Measurements from ENCODE around the gene TSNAX.
A peak's percentile ranks its signal among the peaks of the same experiment; 100 is the strongest.

GRCh38 chr1:231603598-231604275 is 75.3 kb downstream of the TSNAX start:
- no peak for TF ChIP-seq ATF1 (CRISPR knock-in tag; IDR thresholded peaks at IDR 0.05)
- no peak for TF ChIP-seq USF1 (CRISPR knock-in tag; IDR thresholded peaks at IDR 0.05)
- peak; percentile 39; the same call in 1 of the 2 replicates for TF ChIP-seq CTCF (IDR thresholded peaks at IDR 0.05)
- no peak for TF ChIP-seq MAX (CRISPR knock-in tag; IDR thresholded peaks at IDR 0.05)
- no peak for TF ChIP-seq ARID4B (CRISPR knock-in tag; IDR thresholded peaks at IDR 0.05; ENCODE audit: borderline replicate concordance)
- no peak for TF ChIP-seq TEAD4 (CRISPR knock-in tag; IDR thresholded peaks at IDR 0.05)
- TF ChIP-seq ZNF423 (CRISPR knock-in tag; IDR thresholded peaks at IDR 0.05): no peak
- TF ChIP-seq, protein P1, sequence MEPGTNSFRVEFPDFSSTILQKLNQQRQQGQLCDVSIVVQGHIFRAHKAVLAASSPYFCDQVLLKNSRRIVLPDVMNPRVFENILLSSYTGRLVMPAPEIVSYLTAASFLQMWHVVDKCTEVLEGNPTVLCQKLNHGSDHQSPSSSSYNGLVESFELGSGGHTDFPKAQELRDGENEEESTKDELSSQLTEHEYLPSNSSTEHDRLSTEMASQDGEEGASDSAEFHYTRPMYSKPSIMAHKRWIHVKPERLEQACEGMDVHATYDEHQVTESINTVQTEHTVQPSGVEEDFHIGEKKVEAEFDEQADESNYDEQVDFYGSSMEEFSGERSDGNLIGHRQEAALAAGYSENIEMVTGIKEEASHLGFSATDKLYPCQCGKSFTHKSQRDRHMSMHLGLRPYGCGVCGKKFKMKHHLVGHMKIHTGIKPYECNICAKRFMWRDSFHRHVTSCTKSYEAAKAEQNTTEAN (CRISPR knock-in tag; IDR thresholded peaks at IDR 0.05): no peak
- no peak for TF ChIP-seq ATF6 (CRISPR knock-in tag; IDR thresholded peaks at IDR 0.05)

Measured in WTC11 (cell line).